Endothelial cell of umbilical vein (primary cell): ENCODE data around the gene SPPL3. TPM values are rescaled to one million over a fixed set of nuclear protein-coding genes. Genes with fewer than 3 reads are reported as not detected.

ENCODE experiments used
- BruUV-seq: library from RNA; stranded (reverse); fragments of 400-500 nt; replicated peaks from 2 replicates; lab custom pipeline; 2021; lab: Mats Ljungman, UMichigan
- CTCF ChIA-PET: fragments of 300-600, 350-600 bp; sonication (Branson Sonifier 250); formaldehyde crosslinking; loops from one replicate; lab custom pipeline; 2021; ENCODE audit warnings: antibody characterized with exemption, inconsistent platforms; lab: Charles Lee
- POLR2A ChIA-PET: fragments of 300-600, 350-600 bp; sonication (Branson Sonifier 250); formaldehyde crosslinking; loops from one replicate; lab custom pipeline; 2021; ENCODE audit warnings: antibody characterized with exemption, inconsistent platforms; lab: Charles Lee
- DNase-seq: peaks from one replicate; pipeline ENCODE4 v3.0.0-alpha.2; 2011; ENCODE audit warnings: low read depth, low spot score
- FAIRE-seq: peaks from 2 replicates; lab custom pipeline; 2011; peaks lifted over from hg19 to GRCh38; lab: Jason Lieb, UNC
- H2AFZ ChIP-seq: 2 replicates; pipeline ENCODE4 v1.6.0; 2012; ENCODE audit warnings: low read depth, low read length, control low read depth, inconsistent platforms
- H3K27ac ChIP-seq: 2 replicates; pipeline ENCODE4 v1.5.1; 2011; ENCODE audit warnings: low read depth, mild to moderate bottlenecking, control low read depth, low read length, moderate library complexity; ENCODE audit not compliant: insufficient read depth
- H3K27me3 ChIP-seq, 2 experiments: 2 replicates each; pipeline versions ENCODE4 v1.6.0 to v1.6.1; 2011; ENCODE audit warnings: low read length in 2 of 2, mixed read lengths in 1 of 2; ENCODE audit not compliant: control insufficient read depth in 2 of 2, insufficient read depth in 2 of 2
- H3K36me3 ChIP-seq, 2 experiments: 2 replicates in 1 of 2; 3 replicates in 1 of 2; pipeline ENCODE4 v1.5.1; 2011; ENCODE audit warnings: low read length in 2 of 2, mild to moderate bottlenecking in 1 of 2, moderate library complexity in 1 of 2; ENCODE audit not compliant: control insufficient read depth in 2 of 2, insufficient read depth in 2 of 2; ENCODE audit errors: extremely low read depth in 1 of 2
- H3K4me1 ChIP-seq: 3 replicates; pipeline ENCODE4 v1.5.1; 2011; ENCODE audit warnings: mild to moderate bottlenecking, low read length; ENCODE audit not compliant: control insufficient read depth, insufficient read depth; ENCODE audit errors: extremely low read depth
- H3K4me2 ChIP-seq: 2 replicates; pipeline ENCODE4 v1.6.1; 2011; ENCODE audit warnings: low read length, control low read depth, mixed read lengths; ENCODE audit not compliant: insufficient read depth
- H3K4me3 ChIP-seq, 3 experiments: fragments of 200-600 bp in 1 of 3; sonication (generic), shearing (Covaris generic) in 1 of 3; replicated peaks in 1 of 3; 2 replicates each; pipeline ENCODE4 v1.5.1; 2011 to 2016; ENCODE audit warnings: control low read depth in 3 of 3, low read length in 3 of 3, mild to moderate bottlenecking in 2 of 3, inconsistent platforms in 1 of 3, low read depth in 1 of 3, moderate library complexity in 1 of 3; ENCODE audit not compliant: insufficient read depth in 1 of 3
- H3K79me2 ChIP-seq: 2 replicates; pipeline ENCODE4 v1.6.0; 2012; ENCODE audit warnings: low read length, inconsistent platforms; ENCODE audit not compliant: control insufficient read depth, insufficient read depth
- H3K9ac ChIP-seq: replicated peaks from 2 replicates; pipeline ENCODE3; 2011; ENCODE audit warnings: low read length, control low read depth; ENCODE audit not compliant: insufficient read depth; ENCODE audit errors: extremely low read depth
- H3K9me1 ChIP-seq: replicated peaks from 3 replicates; pipeline ENCODE4 v1.6.0; 2011; ENCODE audit warnings: mild to moderate bottlenecking, low read length; ENCODE audit not compliant: control insufficient read depth, insufficient read depth; ENCODE audit errors: extremely low read depth
- H3K9me3 ChIP-seq: replicated peaks from 2 replicates; pipeline ENCODE4 v1.5.1; 2012; ENCODE audit warnings: low read length, inconsistent platforms; ENCODE audit not compliant: control insufficient read depth, insufficient read depth
- H4K20me1 ChIP-seq: replicated peaks from 2 replicates; pipeline ENCODE3; 2011; ENCODE audit warnings: mild to moderate bottlenecking, low read length; ENCODE audit not compliant: control insufficient read depth, insufficient read depth; ENCODE audit errors: extremely low read depth
- CTCF ChIP-seq, 2 donors: IDR thresholded peaks; 1 replicate in 1 of 2; 2 replicates in 1 of 2; pipeline ENCODE4 v1.5.1; 2011; ENCODE audit warnings: low read length in 2 of 2, mild to moderate bottlenecking in 2 of 2, moderate library complexity in 2 of 2, control low read depth in 1 of 2, inconsistent platforms in 1 of 2, low read depth in 1 of 2; ENCODE audit not compliant: insufficient read depth in 1 of 2; ENCODE audit errors: extremely low read depth in 1 of 2
- EZH2 ChIP-seq: IDR thresholded peaks from 2 replicates; pipeline ENCODE4 v1.6.1; 2012; ENCODE audit warnings: borderline replicate concordance, low read depth, mild to moderate bottlenecking, moderate library complexity, low read length, inconsistent platforms; ENCODE audit not compliant: severe bottlenecking
- FOS ChIP-seq: IDR thresholded peaks from 2 replicates; pipeline ENCODE4 v1.6.1; 2011; ENCODE audit warnings: mild to moderate bottlenecking, low read length, moderate library complexity, borderline replicate concordance; ENCODE audit not compliant: insufficient read depth
- GATA2 ChIP-seq: IDR thresholded peaks from 2 replicates; pipeline ENCODE4 v1.7.0; 2011; ENCODE audit warnings: low read depth, mild to moderate bottlenecking, moderate library complexity, mixed read lengths, low read length; ENCODE audit not compliant: insufficient read length, insufficient read depth
- JUN ChIP-seq: IDR thresholded peaks from 2 replicates; pipeline ENCODE4 v1.6.1; 2011; ENCODE audit warnings: borderline replicate concordance, low read depth; ENCODE audit not compliant: insufficient read length, insufficient read depth
- MAX ChIP-seq: IDR thresholded peaks from 2 replicates; pipeline ENCODE4 v1.6.1; 2011; ENCODE audit not compliant: insufficient read depth, insufficient read length
- MYC ChIP-seq: IDR thresholded peaks from one replicate; pipeline ENCODE4 v1.6.1; 2011; ENCODE audit warnings: mild to moderate bottlenecking, low read depth, low read length
- POLR2A ChIP-seq: IDR thresholded peaks from 2 replicates; pipeline ENCODE4 v1.6.1; 2012; ENCODE audit warnings: low read depth, mild to moderate bottlenecking, control low read depth, low read length
- POLR2AphosphoS5 ChIP-seq: IDR thresholded peaks from 2 replicates; pipeline ENCODE4 v1.6.1; 2012; ENCODE audit warnings: low read depth, mild to moderate bottlenecking, control low read depth, low read length, moderate library complexity; ENCODE audit not compliant: insufficient read depth
- dilution Hi-C: fragments of 300-500 bp; cut with MboI; formaldehyde crosslinking; loops from one replicate; pipeline ENCODE4 v1.15.0; 2019; ENCODE audit warnings: low sequenced_read_pairs; ENCODE audit not compliant: extremely low pct_ligation_motif_present
- intact Hi-C: fragments of 100-400 bp; cut with micrococcal nuclease; formaldehyde crosslinking; loops from one replicate; pipeline ENCODE4 v1.10.0; 2022
- polyA plus RNA-seq, 4 experiments: library from polyadenylated mRNA; depleted of rRNA in 3 of 4; stranded (reverse) in 3 of 4; unstranded in 1 of 4; fragments of >200 nt; gene quantifications; 2 replicates each; pipeline versions ENCODE4 v1.2.1 to v1.2.3, GENCODE V29; 2011 to 2012; ENCODE audit warnings: missing spikeins in 1 of 4
- total RNA-seq: library from RNA; stranded (reverse); gene quantifications from 2 replicates; pipeline ENCODE4 v1.2.3, GENCODE V29; 2021

The SPPL3 gene
- total and polyA plus RNA-seq, 2 donors (not counting 3 experiments of a cell fraction or from before 2014, with no cell fraction given): 30.6 to 53.0 TPM

GRCh38 chr12:120885521-120885920 is 18.6 kb downstream of the SPPL3 start:
- dilution Hi-C loops: no loop called here
- Histone ChIP-seq H2AFZ (no peak overlapping the region), H3K79me2 (peaks cover 55% of the 10 kb centered on the region), H3K4me1 (no peaks in the 10 kb centered on the region), H3K9ac (no peak overlapping the region), H3K27ac (no peak overlapping the region), H3K9me3 (no peaks in the 10 kb centered on the region), H3K4me2 (no peak overlapping the region), H4K20me1 (peaks cover 12% of the 10 kb centered on the region), H3K27me3 (no peaks in the 10 kb centered on the region), H3K4me3 (no peak overlapping the region), H3K9me1 (no peaks in the 10 kb centered on the region), H3K36me3 (no peaks in the 10 kb centered on the region)
- no TSS peak for BruUV-seq
- intact Hi-C loops: no loop called here
- CTCF ChIA-PET: interaction anchor here (1.1 to 1.5 kb wide), 3 partner anchors 22 to 86 kb away, joined by 3 to 4 read pairs (median 3); no protein-coding TSS in a partner anchor
- POLR2A ChIA-PET: no interaction called here
- TF ChIP-seq GATA2 (no peak), CTCF (IDR thresholded peaks at IDR 0.05; ENCODE audit: extremely low read depth in 1 of 2, insufficient read depth in 1 of 2, low read depth in 1 of 2, low read length in 2 of 2) (no peak), POLR2A (no peak), POLR2AphosphoS5 (no peak), EZH2 (no peak), MAX (no peak), FOS (no peak), JUN (no peak), MYC (no peak)
- FAIRE-seq (no peak), DNase-seq (no peak)
